ENCODE results near the gene MCRIP2. TPM values are rescaled to one million over a fixed set of nuclear protein-coding genes. Genes with fewer than 3 reads are reported as not detected.

The MCRIP2 gene
- total and polyA plus RNA-seq, 3 donors from 2014 or later, result 78.2 to 134 (median 83.1) TPM

GRCh38 chr16:635573-636205 lies 5.9 kb upstream of the MCRIP2 start:
- Histone ChIP-seq H3K4me3 (peak overlapping the region; percentile 75 to 90), H3K9me3 (no peaks in the 10 kb centered on the region), H3K4me1 (peaks cover 27% of the 10 kb centered on the region), H3K36me3 (ENCODE audit: low read depth, missing control alignments) (no peaks in the 10 kb centered on the region), H3K27me3 (no peaks in the 10 kb centered on the region), H3K27ac (peak overlapping the region; percentile 91 to 97)
- 4% methylated on average over 52 of the region's 55 CpGs; no CpG with 5 or more reads in 1 of the 2 donors for whole genome bisulfite sequencing, 2 donors
- intact Hi-C loops (cut with DNase I; ENCODE audit: low total_unique reads), result loop anchor here (10.0 kb wide), 1 partner anchor 51 kb away; no protein-coding TSS in a partner anchor
- TF ChIP-seq CTCF (IDR thresholded peaks at IDR 0.05) (no peak), POLR2A (IDR thresholded peaks at IDR 0.05) (no peak)
- DNase-seq, result no peak

DNA sequence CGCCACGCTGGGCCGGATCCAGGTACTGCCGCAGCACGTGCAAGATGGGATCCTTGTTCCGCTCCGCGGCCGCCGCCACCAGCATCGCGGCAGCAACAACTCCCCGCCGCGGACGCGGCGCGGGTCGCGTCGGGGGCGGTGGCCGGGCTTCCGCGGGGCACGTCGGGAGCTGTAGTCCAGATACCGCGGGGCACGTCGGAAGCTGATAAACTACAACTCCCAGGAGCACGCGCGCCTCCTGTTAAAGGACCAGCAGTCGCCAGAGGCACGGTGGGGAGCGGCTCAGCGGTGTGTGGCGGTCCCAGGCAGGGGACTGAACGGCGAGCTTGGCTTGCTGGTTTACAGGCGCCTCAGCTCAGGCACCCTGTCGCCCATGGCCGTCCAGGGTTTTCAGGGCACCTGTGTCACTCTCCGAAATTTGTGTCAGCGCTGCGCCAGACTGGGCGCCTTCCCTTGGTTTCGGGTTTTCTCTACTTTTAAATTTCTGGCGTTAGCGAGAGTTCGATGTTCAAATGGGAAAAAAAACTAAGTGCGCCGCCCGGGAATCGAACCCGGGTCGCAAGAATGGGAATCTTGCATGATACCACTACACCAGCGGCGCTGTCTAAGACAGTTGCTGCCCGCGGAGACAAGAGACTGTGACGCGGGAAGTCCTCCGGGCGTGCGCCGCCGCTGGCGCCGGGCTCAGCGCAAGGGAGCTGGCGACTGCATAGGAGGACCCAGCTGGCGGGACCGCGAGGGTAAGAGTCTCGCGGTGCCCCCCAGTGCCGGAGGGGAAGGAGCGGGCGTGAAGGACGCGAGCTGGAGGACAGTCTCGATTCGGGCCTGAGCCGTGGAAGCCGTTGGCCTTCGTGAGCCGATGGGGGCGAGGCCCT lies 5.2 kb upstream of the MCRIP2 start, which contains the start of gene METTL26:
TSS of gene METTL26 (minus strand) at position 100 of the 875 bp plus-strand sequence. CDS start at position 85, 15 bp downstream.
- no peaks in the 10 kb centered on the region for H3K9me3 ChIP-seq
- intact Hi-C loops (cut with DNase I; ENCODE audit: low total_unique reads), result loop anchor here (10.0 kb wide), 1 partner anchor 52 kb away; no protein-coding TSS in a partner anchor
- TF ChIP-seq POLR2A (IDR thresholded peaks at IDR 0.05) (peak; percentile 40), CTCF (IDR thresholded peaks at IDR 0.05) (peak in 1 of 3 experiments; percentile 14)
- 0 to 1% methylated on average over 26 to 83 of the region's 91 CpGs for WGBS, 2 donors
- peaks cover 20% of the 10 kb centered on the region for H3K4me1 ChIP-seq
- no peaks in the 10 kb centered on the region for H3K36me3 ChIP-seq (ENCODE audit: low read depth, missing control alignments)
- H3K27ac ChIP-seq, result peak within 1 kb of the TSS; percentile 91 to 97
- H3K4me3 ChIP-seq, result peak within 1 kb of the TSS; percentile 75 to 90
- H3K27me3 ChIP-seq, result no peaks in the 10 kb centered on the region
- peak; percentile 98 for DNase-seq

DNA sequence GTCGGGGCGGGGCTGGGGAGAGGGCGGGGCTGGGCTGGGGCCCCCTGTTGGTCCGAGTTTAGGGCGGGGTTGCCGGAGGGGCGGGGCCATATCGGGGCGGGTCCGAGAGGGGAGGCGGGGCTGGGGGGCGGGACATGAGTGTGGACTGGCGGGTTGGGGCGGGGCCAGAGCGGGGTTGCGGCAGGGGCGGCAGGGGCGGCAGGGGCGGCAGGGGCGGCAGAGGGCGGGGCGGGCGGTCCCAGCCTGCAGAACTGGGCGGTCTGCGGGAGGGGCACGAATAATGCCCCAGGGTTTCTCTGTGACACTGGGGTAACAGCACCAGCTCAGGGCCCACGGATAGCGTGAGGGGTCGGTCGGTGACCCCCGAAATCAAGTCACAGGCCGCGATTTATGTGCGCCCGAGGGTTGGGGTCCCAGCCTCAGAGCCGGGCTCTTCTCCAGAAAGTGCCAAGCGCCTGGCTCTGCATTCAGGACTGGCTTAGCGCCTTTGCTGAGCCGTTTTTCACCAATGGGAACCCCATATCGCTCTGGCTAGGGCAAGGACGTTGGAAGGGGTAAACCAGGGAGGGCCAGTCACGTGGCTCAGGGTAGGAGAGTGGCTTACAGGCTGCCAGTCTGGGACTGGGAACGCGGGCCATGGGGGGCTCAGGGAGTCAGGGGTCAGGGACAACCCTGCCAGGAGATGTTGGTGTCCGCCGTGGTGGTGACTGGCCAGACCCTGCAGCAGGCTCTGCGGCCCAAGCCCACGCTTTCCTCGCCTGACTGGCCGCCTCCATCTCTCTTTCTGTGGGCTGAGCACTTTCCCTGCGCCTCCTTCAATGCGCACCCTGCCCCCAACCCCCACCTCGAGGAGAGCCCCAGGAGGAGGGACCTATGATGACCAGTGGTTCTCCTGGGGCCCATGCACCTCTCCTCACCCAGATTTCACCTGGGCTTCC lies 4.3 kb upstream of the MCRIP2 start:
- no peak for TF ChIP-seq CTCF (IDR thresholded peaks at IDR 0.05)
- no peak for TF ChIP-seq POLR2A (IDR thresholded peaks at IDR 0.05)
- 25% methylated on average over 28 of the region's 53 CpGs; no CpG with 5 or more reads in 1 of the 2 donors for WGBS, 2 donors
- H3K27me3 ChIP-seq, result no peaks in the 10 kb centered on the region
- intact Hi-C loops (cut with DNase I; ENCODE audit: low total_unique reads), result loop anchor here (10.0 kb wide), 1 partner anchor 53 kb away; no protein-coding TSS in a partner anchor
- DNase-seq, result peak; percentile 95
- H3K36me3 ChIP-seq (ENCODE audit: low read depth, missing control alignments), result no peaks in the 10 kb centered on the region
- no peaks in the 10 kb centered on the region for H3K9me3 ChIP-seq
- peaks cover 20% of the 10 kb centered on the region for H3K4me1 ChIP-seq
- H3K27ac ChIP-seq, result peak overlapping the region; percentile 91 to 97
- H3K4me3 ChIP-seq, result peak overlapping the region; percentile 75 to 90

- DNase-seq, result no peak
- H3K36me3 ChIP-seq (ENCODE audit: low read depth, missing control alignments), result no peaks in the 10 kb centered on the region
- H3K9me3 ChIP-seq, result no peaks in the 10 kb centered on the region
- H3K27ac ChIP-seq, result peak overlapping the region; percentile 59 to 97
- H3K4me3 ChIP-seq, result no peak overlapping the region
- no peaks in the 10 kb centered on the region for H3K27me3 ChIP-seq
- WGBS, 2 donors, result 63% methylated on average over 15 of the region's 15 CpGs; no CpG with 5 or more reads in 1 of the 2 donors
- intact Hi-C loops (cut with DNase I; ENCODE audit: low total_unique reads), result loop anchor here (10.0 kb wide), 1 partner anchor 53 kb away; no protein-coding TSS in a partner anchor
- peaks cover 27% of the 10 kb centered on the region for H3K4me1 ChIP-seq
- TF ChIP-seq CTCF (IDR thresholded peaks at IDR 0.05), result no peak
- no peak for TF ChIP-seq POLR2A (IDR thresholded peaks at IDR 0.05)
Measured at GRCh38 chr16:638034-638543, 3.5 kb upstream of the MCRIP2 start.

All from testis (tissue), 3 donors.